ENCODE measurements around the gene CCSER1.

DNA sequence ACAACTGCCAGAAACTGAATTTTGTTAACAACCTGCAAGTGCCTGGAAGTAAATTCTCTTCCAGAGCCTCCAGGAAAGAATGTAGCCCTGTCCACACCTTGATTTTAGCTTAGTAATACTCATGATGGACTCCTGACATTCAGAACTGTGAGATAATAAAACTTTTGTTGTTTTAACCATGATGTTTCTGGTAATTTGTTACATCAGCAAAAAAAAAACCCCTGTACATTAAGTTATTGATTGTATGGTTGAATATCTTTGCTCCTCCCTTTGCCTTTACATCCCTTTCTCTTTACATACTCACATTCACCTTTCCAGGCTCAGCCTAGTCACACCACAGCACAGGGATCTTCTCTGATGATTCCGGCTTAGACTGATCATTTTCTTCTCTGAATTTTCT, 1294.8 kb downstream of the CCSER1 start:
- TF ChIP-seq, protein P1, sequence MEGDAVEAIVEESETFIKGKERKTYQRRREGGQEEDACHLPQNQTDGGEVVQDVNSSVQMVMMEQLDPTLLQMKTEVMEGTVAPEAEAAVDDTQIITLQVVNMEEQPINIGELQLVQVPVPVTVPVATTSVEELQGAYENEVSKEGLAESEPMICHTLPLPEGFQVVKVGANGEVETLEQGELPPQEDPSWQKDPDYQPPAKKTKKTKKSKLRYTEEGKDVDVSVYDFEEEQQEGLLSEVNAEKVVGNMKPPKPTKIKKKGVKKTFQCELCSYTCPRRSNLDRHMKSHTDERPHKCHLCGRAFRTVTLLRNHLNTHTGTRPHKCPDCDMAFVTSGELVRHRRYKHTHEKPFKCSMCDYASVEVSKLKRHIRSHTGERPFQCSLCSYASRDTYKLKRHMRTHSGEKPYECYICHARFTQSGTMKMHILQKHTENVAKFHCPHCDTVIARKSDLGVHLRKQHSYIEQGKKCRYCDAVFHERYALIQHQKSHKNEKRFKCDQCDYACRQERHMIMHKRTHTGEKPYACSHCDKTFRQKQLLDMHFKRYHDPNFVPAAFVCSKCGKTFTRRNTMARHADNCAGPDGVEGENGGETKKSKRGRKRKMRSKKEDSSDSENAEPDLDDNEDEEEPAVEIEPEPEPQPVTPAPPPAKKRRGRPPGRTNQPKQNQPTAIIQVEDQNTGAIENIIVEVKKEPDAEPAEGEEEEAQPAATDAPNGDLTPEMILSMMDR (conservative IDR thresholded peaks at IDR 0.05 in 1 of 2, IDR thresholded peaks at IDR 0.05 in 1 of 2; ENCODE audit: low read depth in 1 of 2, low read length in 2 of 2) = no peak
- TF ChIP-seq EZH2 (IDR thresholded peaks at IDR 0.05; ENCODE audit: low read length, missing control alignments) = no peak

All from fibroblast of lung (primary cell).